ENCODE results near the gene FAM98C.

DNA sequence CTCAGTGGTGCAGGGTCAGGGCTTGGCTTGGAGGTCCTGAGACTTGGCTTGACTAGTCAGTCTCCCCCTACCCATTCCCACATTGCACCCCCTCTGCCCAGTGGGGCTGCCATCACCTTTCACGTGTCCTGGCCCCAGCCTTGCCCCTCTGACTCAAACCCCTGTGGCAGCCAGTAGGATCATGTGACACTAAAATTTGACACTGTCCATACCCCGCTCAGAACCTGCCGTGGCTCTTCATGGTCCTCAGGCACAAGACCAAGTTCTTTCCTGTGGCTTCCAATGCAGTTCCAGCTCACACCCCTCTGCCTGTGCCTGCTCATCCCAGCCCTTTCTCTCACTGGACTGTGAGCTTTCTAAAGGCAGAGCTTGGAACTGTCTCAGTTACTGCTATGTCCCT is 26.3 kb upstream of the FAM98C start:
- TF ChIP-seq, protein P1, sequence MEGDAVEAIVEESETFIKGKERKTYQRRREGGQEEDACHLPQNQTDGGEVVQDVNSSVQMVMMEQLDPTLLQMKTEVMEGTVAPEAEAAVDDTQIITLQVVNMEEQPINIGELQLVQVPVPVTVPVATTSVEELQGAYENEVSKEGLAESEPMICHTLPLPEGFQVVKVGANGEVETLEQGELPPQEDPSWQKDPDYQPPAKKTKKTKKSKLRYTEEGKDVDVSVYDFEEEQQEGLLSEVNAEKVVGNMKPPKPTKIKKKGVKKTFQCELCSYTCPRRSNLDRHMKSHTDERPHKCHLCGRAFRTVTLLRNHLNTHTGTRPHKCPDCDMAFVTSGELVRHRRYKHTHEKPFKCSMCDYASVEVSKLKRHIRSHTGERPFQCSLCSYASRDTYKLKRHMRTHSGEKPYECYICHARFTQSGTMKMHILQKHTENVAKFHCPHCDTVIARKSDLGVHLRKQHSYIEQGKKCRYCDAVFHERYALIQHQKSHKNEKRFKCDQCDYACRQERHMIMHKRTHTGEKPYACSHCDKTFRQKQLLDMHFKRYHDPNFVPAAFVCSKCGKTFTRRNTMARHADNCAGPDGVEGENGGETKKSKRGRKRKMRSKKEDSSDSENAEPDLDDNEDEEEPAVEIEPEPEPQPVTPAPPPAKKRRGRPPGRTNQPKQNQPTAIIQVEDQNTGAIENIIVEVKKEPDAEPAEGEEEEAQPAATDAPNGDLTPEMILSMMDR (IDR thresholded peaks at IDR 0.05), result no peak
- TF ChIP-seq POLR2A (IDR thresholded peaks at IDR 0.05), result no peak

All from right lobe of liver (tissue), 4 donors.